PC-9 (cell line): ENCODE measurements around the gene LAP3. TPM values are rescaled to one million over a fixed set of nuclear protein-coding genes. Genes with fewer than 3 reads are reported as not detected.

ENCODE experiments used
- BruUV-seq: library from RNA; stranded (reverse); fragments of 400-500 nt; replicated peaks from 2 replicates; lab custom pipeline; 2021; lab: Mats Ljungman, UMichigan
- CTCF ChIA-PET: fragments of 300-600 bp; sonication (Branson Sonifier 250); formaldehyde crosslinking; loops from one replicate; lab custom pipeline; 2022; ENCODE audit warnings: antibody characterized with exemption; lab: Charles Lee
- POLR2A ChIA-PET: fragments of 300-600 bp; sonication (Branson Sonifier 250); formaldehyde crosslinking; loops from one replicate; lab custom pipeline; 2022; ENCODE audit warnings: antibody characterized with exemption; ENCODE audit not compliant: unreplicated experiment; lab: Charles Lee
- DNase-seq, 2 experiments: peaks; one replicate each; pipeline versions ENCODE4 v3.0.0 to v3.0.0-alpha.2; 2015 to 2022; ENCODE audit warnings: mixed read lengths in 1 of 2
- H2AFZ ChIP-seq: fragments of 200-600 bp; sonication (generic); 2 replicates; pipeline ENCODE4 v1.8.1; 2017; ENCODE audit warnings: antibody characterized with exemption
- H3F3A ChIP-seq: fragments of 200-600 bp; sonication (generic); 2 replicates; pipeline ENCODE4 v1.8.1; 2017; ENCODE audit warnings: antibody characterized with exemption, mild to moderate bottlenecking, low read depth; ENCODE audit not compliant: insufficient read depth
- H3K27ac ChIP-seq: fragments of 200-600 bp; sonication (generic); 2 replicates; pipeline ENCODE4 v1.6.1; 2016; ENCODE audit warnings: mixed run types
- H3K27me3 ChIP-seq: fragments of 200-600 bp; sonication (generic); 2 replicates; pipeline ENCODE4 v1.6.1; 2016; ENCODE audit warnings: low read depth, mixed run types; ENCODE audit not compliant: insufficient read depth
- H3K36me3 ChIP-seq: fragments of 200-600 bp; sonication (generic); 2 replicates; pipeline ENCODE4 v1.6.1; 2016; ENCODE audit warnings: low read depth, mixed run types
- H3K4me1 ChIP-seq: fragments of 200-600 bp; sonication (generic); replicated peaks from 2 replicates; pipeline ENCODE4 v1.6.1; 2016; ENCODE audit warnings: mixed run types; ENCODE audit not compliant: insufficient read depth
- H3K4me2 ChIP-seq: fragments of 200-600 bp; sonication (generic); 2 replicates; pipeline ENCODE4 v1.6.1; 2017; ENCODE audit warnings: mixed run types
- H3K4me3 ChIP-seq: fragments of 200-600 bp; sonication (generic); 2 replicates; pipeline ENCODE4 v1.6.1; 2016; ENCODE audit warnings: mixed run types
- H3K79me2 ChIP-seq: fragments of 200-600 bp; sonication (generic); 2 replicates; pipeline ENCODE4 v1.6.1; 2017; ENCODE audit warnings: low read depth, mixed run types
- H3K9me2 ChIP-seq: fragments of 200-600 bp; sonication (generic); 2 replicates; pipeline ENCODE4 v1.8.1; 2017; ENCODE audit warnings: mild to moderate bottlenecking; ENCODE audit not compliant: insufficient read depth
- H3K9me3 ChIP-seq: fragments of 200-600 bp; sonication (generic); 2 replicates; pipeline ENCODE4 v1.8.1; 2016; ENCODE audit warnings: low read depth; ENCODE audit not compliant: insufficient read depth
- H4K20me1 ChIP-seq: fragments of 200-600 bp; sonication (generic); 2 replicates; pipeline ENCODE4 v1.8.1; 2017; ENCODE audit not compliant: insufficient read depth
- CTCF ChIP-seq: fragments of 200-600 bp; sonication (generic); conservative IDR thresholded peaks from 2 replicates; pipeline ENCODE4 v1.6.1; 2017; ENCODE audit warnings: mixed run types, antibody characterized with exemption, mild to moderate bottlenecking, moderate library complexity
- EZH2 ChIP-seq: fragments of 200-600 bp; sonication (generic); IDR thresholded peaks from 2 replicates; pipeline ENCODE4 v1.8.0; 2017; ENCODE audit warnings: antibody characterized with exemption, low read depth
- intact Hi-C: fragments of 100-400 bp; cut with micrococcal nuclease; formaldehyde crosslinking; loops from one replicate; pipeline ENCODE4 v1.10.0; 2022; ENCODE audit not compliant: unreplicated experiment
- total RNA-seq: library from RNA; stranded (reverse); gene quantifications from 2 replicates; pipeline ENCODE4 v1.2.3, GENCODE V29; 2021

LAP3 gene
- total RNA-seq, 1 experiment from 2014 or later: 43.9 TPM

GRCh38 chr4:17614416-17615299 is 37.7 kb downstream of the LAP3 start, which contains the start of gene MED28:
Gene MED28, plus strand, starts transcription at chr4:17614641. Its CDS starts 14 bp downstream, at chr4:17614655.
- H3K36me3 ChIP-seq: no peaks in the 10 kb centered on the region
- BruUV-seq: TSS peak; percentile 77
- peaks cover 5% of the 10 kb centered on the region; the same call in 1 of the 2 replicates for H4K20me1 ChIP-seq
- H3K79me2 ChIP-seq: peaks cover 35% of the 10 kb centered on the region
- TF ChIP-seq CTCF: no peak
- no peak for TF ChIP-seq EZH2
- DNase-seq: peak; percentile 81 to 87
- H3F3A ChIP-seq: peaks cover 5% of the 10 kb centered on the region; the same call in 1 of the 2 replicates
- peak within 1 kb of the TSS; percentile 51 for H3K27ac ChIP-seq
- ChIA-PET POLR2A (interaction anchor here (0.6 kb wide), 1 partner anchor 37 kb away, joined by 4 read pairs; no protein-coding TSS in a partner anchor), CTCF (no interaction called here)
- intact Hi-C loops: loop anchor here (2.0 kb wide), 2 partner anchors 38 to 196 kb away; partner anchors contain the start of genes DCAF16, LAP3 and NCAPG
- H3K9me3 ChIP-seq: no peaks in the 10 kb centered on the region
- peak within 1 kb of the TSS; percentile 80 for H3K4me2 ChIP-seq
- no peaks in the 10 kb centered on the region for H3K27me3 ChIP-seq
- H3K9me2 ChIP-seq: no peaks in the 10 kb centered on the region
- peak within 1 kb of the TSS; percentile 72 for H3K4me3 ChIP-seq
- peak within 1 kb of the TSS; percentile 85 for H2AFZ ChIP-seq
- H3K4me1 ChIP-seq: no peaks in the 10 kb centered on the region

- ChIA-PET CTCF (no interaction called here), POLR2A (no interaction called here)
- H3K9me2 ChIP-seq: no peaks in the 10 kb centered on the region
- H4K20me1 ChIP-seq: peaks cover 5% of the 10 kb centered on the region; the same call in 1 of the 2 replicates
- DNase-seq: no peak
- H3K9me3 ChIP-seq: no peaks in the 10 kb centered on the region
- intact Hi-C loops: no loop called here
- no peak for TF ChIP-seq EZH2
- no peak for TF ChIP-seq CTCF
- no peaks in the 10 kb centered on the region for H3K4me1 ChIP-seq
- peaks cover 5% of the 10 kb centered on the region; the same call in 1 of the 2 replicates for H3F3A ChIP-seq
- H3K4me3 ChIP-seq: no peak overlapping the region
- H3K79me2 ChIP-seq: peaks cover 35% of the 10 kb centered on the region
- peaks cover 3% of the 10 kb centered on the region; the same call in 1 of the 2 replicates for H3K36me3 ChIP-seq
- H3K27me3 ChIP-seq: no peaks in the 10 kb centered on the region
- H3K27ac ChIP-seq: no peak overlapping the region
- no peak overlapping the region for H2AFZ ChIP-seq
- no peak overlapping the region for H3K4me2 ChIP-seq
- BruUV-seq: no TSS peak
Observed at GRCh38 chr4:17616283-17616682, 39.3 kb downstream of the LAP3 start.

- H3F3A ChIP-seq: peaks cover 3% of the 10 kb centered on the region; the same call in 1 of the 2 replicates
- H3K4me3 ChIP-seq: no peak overlapping the region
- peaks cover 6% of the 10 kb centered on the region for H3K36me3 ChIP-seq
Observed at GRCh38 chr4:17618926-17619325, 41.9 kb downstream of the LAP3 start.

More at GRCh38 chr4:17618926-17619325, 41.9 kb downstream of the LAP3 start:
- no peaks in the 10 kb centered on the region for H3K9me3 ChIP-seq
- BruUV-seq: no TSS peak
- no peaks in the 10 kb centered on the region for H3K27me3 ChIP-seq
- no peaks in the 10 kb centered on the region for H3K4me1 ChIP-seq
- intact Hi-C loops: no loop called here
- H3K79me2 ChIP-seq: peaks cover 35% of the 10 kb centered on the region
- H2AFZ ChIP-seq: no peak overlapping the region
- DNase-seq: no peak
- no peak overlapping the region for H3K4me2 ChIP-seq
- ChIA-PET CTCF (no interaction called here), POLR2A (interaction anchor here (0.7 kb wide), 1 partner anchor 206 kb away, joined by 6 read pairs; no protein-coding TSS in a partner anchor)
- H3K9me2 ChIP-seq: no peaks in the 10 kb centered on the region
- TF ChIP-seq CTCF: no peak
- TF ChIP-seq EZH2: no peak
- peaks cover 5% of the 10 kb centered on the region; the same call in 1 of the 2 replicates for H4K20me1 ChIP-seq
- H3K27ac ChIP-seq: no peak overlapping the region
